VCaP (cell line): ENCODE results near the gene ZNF324.

Experiments used
- H3K27ac ChIP-seq: fragments of 450-650 bp; 2 replicates; pipeline ENCODE4 v1.5.1; 2017
- TF ChIP-seq, protein P1 (sequence below): fragments of 450-650 bp; conservative IDR thresholded peaks from 2 replicates; pipeline ENCODE4 v1.5.1; 2017; ENCODE audit warnings: mild to moderate bottlenecking, moderate library complexity

ZNF324 gene

DNA sequence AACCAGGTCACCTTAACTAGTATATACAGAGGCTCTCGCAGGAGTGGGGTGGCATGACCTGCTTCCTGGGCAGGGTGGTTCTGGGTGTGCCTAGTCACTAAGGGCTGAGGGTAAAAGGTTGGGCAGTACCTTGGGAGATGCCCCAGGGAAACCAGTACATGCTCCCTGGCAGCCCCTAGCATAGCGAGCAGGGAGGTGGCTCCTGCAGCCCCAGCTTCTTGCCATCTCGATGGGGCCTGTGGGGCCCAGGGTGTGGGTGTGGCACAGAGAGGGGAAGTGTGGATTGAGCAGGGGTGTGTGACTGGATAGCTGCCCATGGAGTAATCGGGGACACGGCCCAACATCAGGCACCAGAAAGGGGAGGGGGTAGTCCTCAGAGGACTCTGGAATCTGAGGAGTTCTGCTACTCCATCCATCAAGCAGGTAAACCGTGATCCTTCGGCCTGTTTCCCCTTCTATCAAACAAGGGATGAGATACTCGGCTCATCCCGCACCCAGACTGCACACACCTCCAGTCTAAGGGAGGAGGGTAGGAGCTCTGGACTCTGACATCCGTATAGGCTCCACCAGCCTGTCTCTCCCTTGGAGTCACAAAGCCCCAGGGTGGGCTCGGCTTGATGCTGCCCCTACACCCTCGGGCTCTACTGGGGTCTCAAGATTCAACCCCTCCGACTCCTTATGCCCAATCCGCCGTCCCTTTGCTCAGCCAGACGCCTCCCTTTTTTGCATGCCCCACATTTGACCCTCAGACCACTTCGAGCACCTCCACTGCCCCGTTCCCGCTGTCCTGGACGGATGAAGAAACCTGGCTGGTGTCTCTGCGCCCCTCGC lies 51.6 kb downstream of the ZNF324 start:
- H3K27ac ChIP-seq: peak overlapping the region; percentile 98
- TF ChIP-seq, protein P1, sequence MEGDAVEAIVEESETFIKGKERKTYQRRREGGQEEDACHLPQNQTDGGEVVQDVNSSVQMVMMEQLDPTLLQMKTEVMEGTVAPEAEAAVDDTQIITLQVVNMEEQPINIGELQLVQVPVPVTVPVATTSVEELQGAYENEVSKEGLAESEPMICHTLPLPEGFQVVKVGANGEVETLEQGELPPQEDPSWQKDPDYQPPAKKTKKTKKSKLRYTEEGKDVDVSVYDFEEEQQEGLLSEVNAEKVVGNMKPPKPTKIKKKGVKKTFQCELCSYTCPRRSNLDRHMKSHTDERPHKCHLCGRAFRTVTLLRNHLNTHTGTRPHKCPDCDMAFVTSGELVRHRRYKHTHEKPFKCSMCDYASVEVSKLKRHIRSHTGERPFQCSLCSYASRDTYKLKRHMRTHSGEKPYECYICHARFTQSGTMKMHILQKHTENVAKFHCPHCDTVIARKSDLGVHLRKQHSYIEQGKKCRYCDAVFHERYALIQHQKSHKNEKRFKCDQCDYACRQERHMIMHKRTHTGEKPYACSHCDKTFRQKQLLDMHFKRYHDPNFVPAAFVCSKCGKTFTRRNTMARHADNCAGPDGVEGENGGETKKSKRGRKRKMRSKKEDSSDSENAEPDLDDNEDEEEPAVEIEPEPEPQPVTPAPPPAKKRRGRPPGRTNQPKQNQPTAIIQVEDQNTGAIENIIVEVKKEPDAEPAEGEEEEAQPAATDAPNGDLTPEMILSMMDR: no peak

- peak overlapping the region; percentile 98 for H3K27ac ChIP-seq
- TF ChIP-seq, protein P1: peak; percentile 65; the same call in 1 of the 2 replicates
These were observed 52.1 kb downstream of the ZNF324 start for GRCh38 chr19:58519087-58519354.

GRCh38 chr19:58519355-58520256 lies 52.7 kb downstream of the ZNF324 start, which contains the start of gene ZBTB45:
Gene ZBTB45 (minus strand): TSS chr19:58519810. CDS start chr19:58517673, 2,137 bp downstream.
- peak within 1 kb of the TSS; percentile 98 for H3K27ac ChIP-seq

GRCh38 chr19:58520257-58520599 lies 53.3 kb downstream of the ZNF324 start:
- TF ChIP-seq, protein P1: no peak
- H3K27ac ChIP-seq: peak overlapping the region; percentile 98

More at GRCh38 chr19:58519355-58520256, 52.7 kb downstream of the ZNF324 start, which contains the start of gene ZBTB45:
- TF ChIP-seq, protein P1: peak; percentile 78

DNA sequence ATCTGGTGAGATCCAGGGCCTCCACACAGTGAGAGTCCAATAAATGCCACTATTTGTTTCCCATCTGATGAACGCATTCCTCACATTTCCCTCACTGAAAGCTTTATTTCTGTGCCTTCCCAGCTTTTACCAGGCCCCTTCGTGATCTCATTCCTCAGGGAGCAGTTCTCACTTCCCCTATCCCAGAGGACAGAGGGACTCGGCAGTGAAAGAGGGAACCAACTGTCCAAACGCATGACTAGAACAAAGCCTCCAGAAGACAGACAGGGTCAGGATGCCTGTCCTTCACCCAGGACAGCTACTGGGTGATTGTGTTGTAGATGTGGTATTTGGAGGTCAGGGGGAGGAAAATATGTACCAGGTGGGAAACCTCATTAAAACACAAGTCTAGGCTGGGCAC lies 54.8 kb downstream of the ZNF324 start:
- H3K27ac ChIP-seq: peak overlapping the region; percentile 98
- TF ChIP-seq, protein P1: no peak

DNA sequence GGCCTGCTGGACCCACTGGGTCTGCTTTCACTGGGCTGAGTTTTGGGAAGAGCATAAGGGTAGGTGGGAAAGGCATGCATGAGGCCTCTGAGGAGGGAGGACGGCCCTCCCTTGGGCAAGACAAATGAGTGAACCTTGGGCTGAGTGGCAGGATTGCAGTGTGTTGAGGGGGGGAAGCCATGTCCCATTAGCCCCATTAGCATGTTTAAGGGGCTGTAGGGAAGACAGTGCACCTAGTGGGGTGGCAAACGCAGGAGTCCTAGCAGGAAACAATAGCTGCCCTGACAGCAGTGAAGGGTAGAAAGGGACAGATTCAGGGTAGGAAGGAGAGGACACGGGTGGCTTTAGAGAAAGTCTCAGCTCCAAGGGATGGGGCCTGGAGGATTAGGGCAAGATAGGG lies 55.8 kb downstream of the ZNF324 start:
- no peak overlapping the region for H3K27ac ChIP-seq
- TF ChIP-seq, protein P1: no peak
